IMR-90 (cell line): ENCODE measurements around the gene PSMG3. TPM values are rescaled to one million over a fixed set of nuclear protein-coding genes. Genes with fewer than 3 reads are reported as not detected.

ENCODE experiments used
- CHD1 ChIP-seq: IDR thresholded peaks from 2 replicates; pipeline ENCODE4 v1.6.1; 2012; ENCODE audit warnings: low read depth, low read length, improper control_type of control experiment
- MAZ ChIP-seq: IDR thresholded peaks from 2 replicates; pipeline ENCODE4 v1.6.1; 2012; ENCODE audit warnings: low read depth, mild to moderate bottlenecking, low read length, improper control_type of control experiment, moderate library complexity, borderline replicate concordance
- NFE2L2 ChIP-seq: fragments of 150-350 bp; IDR thresholded peaks from 2 replicates; pipeline ENCODE4 v1.6.1; 2016; ENCODE audit warnings: low read depth, mild to moderate bottlenecking, low read length
- USF2 ChIP-seq: fragments of 150-350 bp; IDR thresholded peaks from 2 replicates; pipeline ENCODE4 v1.6.1; 2017; ENCODE audit warnings: mild to moderate bottlenecking, antibody characterized with exemption, low read length, low read depth
- polyA plus RNA-seq, 3 experiments: library from polyadenylated mRNA; depleted of rRNA; stranded (reverse); fragments of >200 nt; gene quantifications; 2 replicates each; pipeline ENCODE4 v1.2.3, GENCODE V29; 2012; ENCODE audit warnings: low replicate concordance in 1 of 3
- total RNA-seq: library from RNA; depleted of rRNA; stranded (reverse); fragments of >200 nt; gene quantifications from 2 replicates; pipeline ENCODE4 v1.2.3, GENCODE V29; 2012

The PSMG3 gene
- total and polyA plus RNA-seq, 2 of the 4 experiments (the other 2 are of a cell fraction) = 37.3 to 54.1 TPM

DNA sequence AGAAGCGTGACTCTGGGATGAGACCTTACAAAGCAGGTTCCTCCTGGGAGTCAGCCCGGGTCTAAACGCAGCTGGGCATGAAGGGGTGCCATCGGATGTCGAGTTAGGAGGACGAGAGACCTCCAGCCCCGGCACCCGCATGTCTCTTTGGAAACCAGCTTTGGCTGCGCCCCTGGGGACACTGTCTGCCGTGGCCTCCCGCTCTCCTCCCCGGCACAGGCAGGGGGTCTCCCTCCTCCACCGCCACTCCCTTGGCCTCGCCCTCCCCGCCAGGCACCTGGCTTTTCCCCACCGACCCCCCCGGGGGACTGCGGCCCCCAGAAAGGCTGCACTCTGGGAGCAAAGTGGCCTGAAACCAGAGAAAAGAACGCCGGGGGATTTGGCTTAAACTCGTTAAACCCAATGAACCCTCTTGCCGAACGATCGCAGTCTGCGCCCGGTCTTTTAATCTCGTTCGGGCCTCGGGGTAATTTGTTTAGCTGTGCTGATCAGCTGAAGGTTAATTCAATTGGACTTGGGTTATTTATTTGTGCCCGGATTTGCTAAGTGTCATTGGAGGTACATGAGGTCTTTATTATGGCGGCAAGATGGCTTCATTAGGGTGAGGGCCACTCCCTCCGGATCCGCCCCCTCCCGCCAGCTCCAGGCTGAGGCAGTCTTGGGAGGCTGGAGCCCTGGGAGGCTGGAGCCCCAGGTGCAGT is 16.4 kb upstream of the PSMG3 start (continued):
- TF ChIP-seq USF2 (no peak), CHD1 (no peak), NFE2L2 (no peak), MAZ (no peak)
